Erythroblast (primary cell): Measurements from ENCODE around the gene ADPRHL1.
"Not testable (repeated sequence)": the region's sequence is repeated elsewhere in the genome, so short reads cannot be mapped to it uniquely, and the experiment has no call there.

Experiments
- GATA1 ChIP-seq: IDR thresholded peaks from 2 replicates; pipeline ENCODE4 v1.6.1; 2011; ENCODE audit warnings: low read depth, mild to moderate bottlenecking, control low read depth, low read length, moderate library complexity
- POLR2A ChIP-seq: IDR thresholded peaks from 2 replicates; pipeline ENCODE4 v1.6.1; 2011; ENCODE audit warnings: mild to moderate bottlenecking, low read length

DNA sequence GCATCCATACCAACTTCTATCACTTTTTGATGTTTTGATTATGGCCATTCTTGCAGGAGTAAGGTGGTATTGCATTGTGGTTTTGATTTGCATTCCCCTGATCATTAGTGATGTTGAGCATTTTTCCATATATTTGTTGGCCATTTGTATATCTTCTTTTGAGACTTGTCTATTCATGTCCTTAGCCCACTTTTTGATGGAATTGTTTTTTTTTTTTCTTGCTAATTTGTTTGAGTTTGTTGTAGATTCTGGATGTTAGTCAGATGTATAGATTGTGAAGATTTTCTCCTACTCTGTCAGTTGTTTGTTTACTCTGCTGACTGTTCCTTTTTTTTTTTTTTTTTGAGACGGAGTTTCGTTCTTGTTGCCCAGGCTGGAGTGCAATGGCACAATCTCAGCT, 70.7 kb downstream of the ADPRHL1 start:
- TF ChIP-seq POLR2A, GATA1: not testable (repeated sequence)
